Measurements from ENCODE around the gene COX15.

DNA sequence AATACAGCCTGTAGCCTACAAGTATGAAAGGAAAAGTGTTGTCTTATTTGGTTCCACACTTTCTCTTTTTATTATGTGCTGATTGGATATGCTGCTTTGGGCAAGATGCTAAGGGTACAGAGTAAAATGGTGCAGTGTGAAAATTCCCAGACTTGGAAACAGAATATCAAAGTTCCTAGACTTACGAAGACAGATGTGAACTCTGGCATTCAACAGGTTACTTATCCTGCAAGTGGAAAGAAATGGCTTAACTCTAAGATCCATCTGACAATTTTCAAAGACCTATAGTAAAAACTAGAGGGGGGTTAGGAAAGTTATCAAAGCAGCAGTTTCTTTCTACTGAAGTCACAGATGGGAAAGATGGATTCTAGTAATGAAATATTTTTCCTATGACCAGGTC is 24.2 kb upstream of the COX15 start:
- TF ChIP-seq, protein P1, sequence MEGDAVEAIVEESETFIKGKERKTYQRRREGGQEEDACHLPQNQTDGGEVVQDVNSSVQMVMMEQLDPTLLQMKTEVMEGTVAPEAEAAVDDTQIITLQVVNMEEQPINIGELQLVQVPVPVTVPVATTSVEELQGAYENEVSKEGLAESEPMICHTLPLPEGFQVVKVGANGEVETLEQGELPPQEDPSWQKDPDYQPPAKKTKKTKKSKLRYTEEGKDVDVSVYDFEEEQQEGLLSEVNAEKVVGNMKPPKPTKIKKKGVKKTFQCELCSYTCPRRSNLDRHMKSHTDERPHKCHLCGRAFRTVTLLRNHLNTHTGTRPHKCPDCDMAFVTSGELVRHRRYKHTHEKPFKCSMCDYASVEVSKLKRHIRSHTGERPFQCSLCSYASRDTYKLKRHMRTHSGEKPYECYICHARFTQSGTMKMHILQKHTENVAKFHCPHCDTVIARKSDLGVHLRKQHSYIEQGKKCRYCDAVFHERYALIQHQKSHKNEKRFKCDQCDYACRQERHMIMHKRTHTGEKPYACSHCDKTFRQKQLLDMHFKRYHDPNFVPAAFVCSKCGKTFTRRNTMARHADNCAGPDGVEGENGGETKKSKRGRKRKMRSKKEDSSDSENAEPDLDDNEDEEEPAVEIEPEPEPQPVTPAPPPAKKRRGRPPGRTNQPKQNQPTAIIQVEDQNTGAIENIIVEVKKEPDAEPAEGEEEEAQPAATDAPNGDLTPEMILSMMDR (conservative IDR thresholded peaks at IDR 0.05), result no peak
- TF ChIP-seq ZFX (IDR thresholded peaks at IDR 0.05), result no peak
